T-helper 1 cell treated with Interleukin-12 subunit alpha and Interleukin-12 subunit beta and Interleukin-4 antibody, amounts not matched to agents 30 μg/mL and 1 μg/mL, for 36 hours (primary cell): ENCODE measurements around the gene KCNV2.

Source experiments
- H3K27ac Mint-ChIP-seq: one replicate; pipeline ENCODE4 v1.8.0; 2021; ENCODE audit warnings: mild to moderate bottlenecking, mixed read lengths
- H3K27me3 Mint-ChIP-seq: one replicate; pipeline ENCODE4 v1.8.0; 2021; ENCODE audit warnings: low read depth, mixed read lengths
- H3K36me3 Mint-ChIP-seq: one replicate; pipeline ENCODE4 v1.8.0; 2021; ENCODE audit warnings: low read depth, mixed read lengths
- H3K4me1 Mint-ChIP-seq: one replicate; pipeline ENCODE4 v1.8.0; 2021; ENCODE audit warnings: low read depth, mixed read lengths
- H3K4me3 Mint-ChIP-seq: one replicate; pipeline ENCODE4 v1.8.0; 2021; ENCODE audit warnings: mild to moderate bottlenecking, moderate library complexity, mixed read lengths
- H3K9me3 Mint-ChIP-seq: one replicate; pipeline ENCODE4 v1.8.0; 2021; ENCODE audit warnings: mixed read lengths

The KCNV2 gene

GRCh38 chr9:2761424-2761823 is 44.1 kb downstream of the KCNV2 start:
- H3K27me3 Mint-ChIP-seq = no peaks in the 10 kb centered on the region
- peaks cover 31% of the 10 kb centered on the region for H3K4me1 Mint-ChIP-seq
- peaks cover 7% of the 10 kb centered on the region for H3K36me3 Mint-ChIP-seq
- H3K27ac Mint-ChIP-seq = no peak overlapping the region
- no peaks in the 10 kb centered on the region for H3K9me3 Mint-ChIP-seq
- no peak overlapping the region for H3K4me3 Mint-ChIP-seq

- Mint-ChIP-seq H3K27me3 (no peaks in the 10 kb centered on the region), H3K4me3 (peak overlapping the region; percentile 36), H3K4me1 (peaks cover 31% of the 10 kb centered on the region), H3K27ac (peak overlapping the region; percentile 95), H3K9me3 (no peaks in the 10 kb centered on the region), H3K36me3 (peaks cover 17% of the 10 kb centered on the region)
Observed at GRCh38 chr9:2764353-2764752, 47.0 kb downstream of the KCNV2 start.

GRCh38 chr9:2765250-2765880 is 48.1 kb downstream of the KCNV2 start:
- peak overlapping the region; percentile 95 for H3K27ac Mint-ChIP-seq
- H3K4me3 Mint-ChIP-seq = peak overlapping the region; percentile 16
- H3K9me3 Mint-ChIP-seq = no peaks in the 10 kb centered on the region
- no peaks in the 10 kb centered on the region for H3K27me3 Mint-ChIP-seq
- peaks cover 11% of the 10 kb centered on the region for H3K36me3 Mint-ChIP-seq
- H3K4me1 Mint-ChIP-seq = peaks cover 31% of the 10 kb centered on the region

GRCh38 chr9:2767800-2768677 is 50.7 kb downstream of the KCNV2 start:
- H3K4me3 Mint-ChIP-seq = no peak overlapping the region
- H3K27ac Mint-ChIP-seq = no peak overlapping the region
- peaks cover 11% of the 10 kb centered on the region for H3K9me3 Mint-ChIP-seq
- H3K27me3 Mint-ChIP-seq = no peaks in the 10 kb centered on the region
- H3K4me1 Mint-ChIP-seq = peaks cover 26% of the 10 kb centered on the region
- H3K36me3 Mint-ChIP-seq = peaks cover 27% of the 10 kb centered on the region

GRCh38 chr9:2771087-2771486 is 53.8 kb downstream of the KCNV2 start:
- Mint-ChIP-seq H3K4me3 (no peak overlapping the region), H3K4me1 (peaks cover 2% of the 10 kb centered on the region), H3K27me3 (no peaks in the 10 kb centered on the region), H3K9me3 (peaks cover 34% of the 10 kb centered on the region), H3K27ac (no peak overlapping the region), H3K36me3 (peaks cover 56% of the 10 kb centered on the region)

GRCh38 chr9:2771661-2772060 is 54.4 kb downstream of the KCNV2 start:
- H3K27me3 Mint-ChIP-seq = no peaks in the 10 kb centered on the region
- peaks cover 40% of the 10 kb centered on the region for H3K9me3 Mint-ChIP-seq
- H3K36me3 Mint-ChIP-seq = peaks cover 60% of the 10 kb centered on the region
- no peak overlapping the region for H3K27ac Mint-ChIP-seq
- peaks cover 2% of the 10 kb centered on the region for H3K4me1 Mint-ChIP-seq
- H3K4me3 Mint-ChIP-seq = no peak overlapping the region

GRCh38 chr9:2777454-2777853 is 60.1 kb downstream of the KCNV2 start:
- H3K27ac Mint-ChIP-seq = no peak overlapping the region
- peaks cover 54% of the 10 kb centered on the region for H3K9me3 Mint-ChIP-seq
- no peaks in the 10 kb centered on the region for H3K27me3 Mint-ChIP-seq
- H3K4me3 Mint-ChIP-seq = no peak overlapping the region
- H3K36me3 Mint-ChIP-seq = peaks cover 85% of the 10 kb centered on the region
- H3K4me1 Mint-ChIP-seq = no peaks in the 10 kb centered on the region

GRCh38 chr9:2778816-2779215 is 61.5 kb downstream of the KCNV2 start:
- peaks cover 45% of the 10 kb centered on the region for H3K9me3 Mint-ChIP-seq
- H3K36me3 Mint-ChIP-seq = peaks cover 83% of the 10 kb centered on the region

More at GRCh38 chr9:2778816-2779215, 61.5 kb downstream of the KCNV2 start:
- peaks cover 2% of the 10 kb centered on the region for H3K4me1 Mint-ChIP-seq
- no peak overlapping the region for H3K4me3 Mint-ChIP-seq
- H3K27me3 Mint-ChIP-seq = no peaks in the 10 kb centered on the region
- H3K27ac Mint-ChIP-seq = no peak overlapping the region
